Colon (tissue), 2 donors: ENCODE measurements around the gene FNBP1L.
"Not testable (repeated sequence)": the region's sequence is repeated elsewhere in the genome, so short reads cannot be mapped to it uniquely, and the experiment has no call there.

ENCODE experiments used
- FAIRE-seq: peaks from 2 replicates; lab custom pipeline; 2012; peaks lifted over from hg19 to GRCh38; lab: Jason Lieb, UNC
- donor health status: control.
- donor health status: control.

The FNBP1L gene

DNA sequence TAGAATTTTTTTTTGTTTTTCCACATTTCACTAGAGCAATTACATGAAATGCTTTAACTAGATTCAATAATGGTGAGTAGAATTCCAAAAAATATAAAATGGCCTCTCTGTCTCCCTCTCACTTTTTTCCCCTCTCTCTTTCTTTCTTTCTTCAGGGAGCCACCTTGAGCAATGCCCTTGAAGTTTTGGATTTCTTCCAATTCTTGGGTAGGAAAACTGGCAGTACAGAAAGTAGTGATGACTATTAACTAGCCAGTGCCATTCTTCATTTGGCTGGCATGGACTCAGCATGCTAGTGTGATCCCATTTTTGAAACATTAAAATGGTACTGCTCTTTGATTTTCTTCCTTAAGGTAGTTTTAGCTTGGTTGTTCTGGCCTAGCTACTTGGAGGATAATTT is 4.5 kb upstream of the FNBP1L start:
- FAIRE-seq, result no peak

DNA sequence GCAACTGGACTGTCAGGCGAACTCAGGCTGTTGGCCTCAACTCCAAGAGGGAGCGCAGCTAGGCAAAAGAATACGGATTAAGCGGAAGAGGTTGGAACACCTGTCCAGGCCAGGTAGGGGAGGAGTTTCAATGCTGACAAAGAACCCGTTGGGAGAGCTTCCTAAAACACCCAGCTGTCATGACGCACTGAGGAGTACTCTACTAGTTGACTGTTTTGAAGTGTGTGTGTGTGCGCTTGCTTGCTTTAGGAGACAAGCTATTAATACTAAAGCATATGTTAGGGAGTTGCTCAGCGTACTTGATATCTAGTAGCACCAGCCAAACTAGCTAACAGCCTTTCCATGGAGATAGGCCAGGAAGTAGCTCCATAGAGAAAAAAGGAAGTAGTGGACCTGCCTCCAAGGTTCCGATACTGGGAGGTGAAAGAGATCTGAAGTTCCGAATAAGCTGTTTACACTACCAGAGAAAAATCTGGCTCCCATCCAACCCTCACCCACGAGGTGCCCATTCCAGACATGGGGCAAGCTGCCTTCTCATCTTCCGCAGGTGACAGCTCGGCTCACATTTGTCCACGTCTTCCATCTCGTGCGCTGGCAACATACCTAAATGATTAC is 974 bp upstream of the FNBP1L start:
- no peak for FAIRE-seq

DNA sequence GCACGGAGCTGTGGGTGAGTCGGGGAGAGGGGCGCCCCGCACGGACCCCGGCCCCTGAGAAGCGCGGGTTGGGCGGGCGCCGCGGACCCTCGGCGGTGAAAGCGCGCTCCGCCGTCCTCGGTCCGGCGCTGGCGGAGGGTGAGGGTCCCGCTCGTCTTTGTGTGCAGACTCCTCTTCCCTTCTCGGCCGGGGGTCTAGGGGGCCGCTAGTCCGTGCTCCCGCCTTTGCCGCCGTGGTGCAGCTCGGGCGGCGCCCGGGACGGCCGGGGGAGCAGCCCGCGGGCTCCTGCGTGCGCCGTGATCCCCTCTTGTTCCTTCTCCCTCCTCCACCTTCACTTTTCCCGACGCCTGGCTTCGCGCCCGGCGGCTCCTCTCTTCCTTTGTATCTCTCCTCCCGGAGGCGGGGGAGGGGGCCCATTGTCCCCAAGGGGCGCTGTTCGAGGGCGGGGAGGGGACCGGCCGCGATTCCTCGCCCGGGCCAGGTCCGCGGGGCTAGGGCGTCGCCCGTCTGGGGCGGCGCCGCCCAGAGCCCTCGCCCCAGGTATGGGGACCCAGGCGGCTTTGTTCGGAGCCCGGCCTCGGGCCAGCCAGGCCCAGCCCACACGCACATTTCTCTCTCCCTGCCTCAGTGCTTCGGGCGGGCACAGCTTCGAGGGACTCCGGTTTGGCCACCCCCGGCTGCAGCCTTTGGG is 519 bp downstream of the FNBP1L start:
- FAIRE-seq, result no peak

DNA sequence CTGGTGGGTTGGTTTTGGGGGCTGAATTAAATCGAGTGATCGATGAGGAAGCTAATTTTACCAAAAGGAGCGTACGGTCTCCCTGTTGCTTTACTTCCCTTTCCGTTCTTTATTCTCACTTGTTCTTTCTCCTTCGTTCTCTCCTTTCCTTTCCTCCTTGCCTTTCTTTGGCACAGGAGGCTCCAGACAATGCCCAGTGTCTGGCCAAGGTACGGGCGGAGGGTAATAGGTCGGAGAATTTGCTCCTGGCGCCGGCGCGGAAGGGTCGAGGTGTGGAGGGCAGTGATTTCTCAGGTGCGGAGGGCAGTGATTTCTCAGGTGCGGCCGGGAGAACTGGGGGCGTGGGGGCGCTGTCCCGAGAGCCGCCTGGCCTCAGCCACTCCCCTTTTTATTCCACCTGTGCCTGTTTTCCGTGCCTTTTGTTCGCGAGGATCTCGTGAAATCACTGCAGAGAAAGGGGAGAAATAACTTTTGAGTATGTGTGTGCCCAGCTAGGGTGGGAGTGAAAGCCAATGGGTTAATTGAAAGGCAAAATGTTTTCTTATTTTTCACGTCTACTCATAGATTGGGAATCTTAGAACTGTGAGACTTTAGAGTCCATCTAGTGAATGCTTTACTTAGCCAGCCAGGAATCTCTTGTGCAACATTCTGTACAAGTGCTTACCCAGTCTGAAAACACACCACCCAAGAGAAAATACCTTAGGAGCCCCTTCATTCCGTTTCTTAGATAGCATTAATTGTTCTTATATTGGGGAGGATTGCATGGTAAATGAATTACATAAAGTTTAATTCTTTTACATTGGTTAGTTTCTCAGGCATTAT is 1.3 kb downstream of the FNBP1L start:
- no peak for FAIRE-seq

DNA sequence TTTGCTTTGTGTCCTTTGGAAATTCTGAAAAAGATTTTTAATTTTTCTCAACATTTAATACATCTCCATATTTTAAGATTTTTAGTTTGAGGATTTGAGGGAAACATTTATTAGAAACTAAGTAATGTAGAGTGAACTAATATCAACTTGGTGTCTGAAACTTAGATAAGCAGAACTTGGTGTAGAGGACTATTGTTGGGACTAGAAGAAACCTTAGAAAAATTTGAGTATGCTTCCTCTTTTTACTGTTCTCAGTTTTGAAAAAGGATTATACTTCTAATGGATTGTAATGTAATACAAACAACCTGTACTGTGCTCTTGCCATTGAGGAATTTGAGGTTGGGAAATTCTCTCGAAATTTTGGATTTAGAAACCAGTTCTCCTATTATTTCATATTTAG is 2.4 kb downstream of the FNBP1L start:
- no peak for FAIRE-seq

DNA sequence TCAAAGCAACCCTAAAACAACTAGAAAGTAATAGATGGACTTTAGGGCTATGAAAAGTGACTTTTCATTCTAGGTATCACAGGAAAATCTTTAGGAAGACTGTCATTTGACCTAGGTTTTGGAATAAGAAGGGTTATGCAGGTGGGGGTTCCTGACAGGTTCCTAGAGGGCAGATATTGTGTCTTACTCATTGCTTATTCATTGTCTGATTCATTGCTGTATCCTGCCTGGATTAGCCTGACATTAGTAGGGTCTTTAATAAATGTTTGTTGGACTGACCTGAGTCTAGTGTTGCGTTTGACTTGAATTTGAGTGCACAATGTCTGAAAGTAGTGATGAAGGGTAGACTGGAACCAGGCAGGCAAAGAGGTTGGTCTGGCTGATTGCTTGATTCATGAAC is 6.0 kb downstream of the FNBP1L start:
- no peak for FAIRE-seq

DNA sequence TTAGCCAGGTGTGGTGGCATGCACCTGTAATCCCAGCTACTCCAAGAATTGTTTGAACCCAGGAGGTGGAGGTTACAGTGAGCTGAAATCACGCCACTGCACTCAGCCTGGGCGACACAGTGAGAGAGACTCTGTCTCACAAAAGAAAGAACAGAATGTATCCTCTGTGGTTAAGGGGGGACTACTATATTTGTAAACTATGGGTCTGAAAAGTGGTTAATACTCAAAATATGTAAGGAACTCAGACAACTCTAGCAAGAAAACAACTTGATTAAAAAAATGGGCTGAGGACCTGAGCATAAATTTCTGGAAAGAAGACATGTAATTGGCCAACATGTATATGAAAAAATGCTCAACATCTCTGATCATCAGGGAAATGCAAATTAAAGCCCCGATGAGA is 11.2 kb downstream of the FNBP1L start:
- no peak for FAIRE-seq

DNA sequence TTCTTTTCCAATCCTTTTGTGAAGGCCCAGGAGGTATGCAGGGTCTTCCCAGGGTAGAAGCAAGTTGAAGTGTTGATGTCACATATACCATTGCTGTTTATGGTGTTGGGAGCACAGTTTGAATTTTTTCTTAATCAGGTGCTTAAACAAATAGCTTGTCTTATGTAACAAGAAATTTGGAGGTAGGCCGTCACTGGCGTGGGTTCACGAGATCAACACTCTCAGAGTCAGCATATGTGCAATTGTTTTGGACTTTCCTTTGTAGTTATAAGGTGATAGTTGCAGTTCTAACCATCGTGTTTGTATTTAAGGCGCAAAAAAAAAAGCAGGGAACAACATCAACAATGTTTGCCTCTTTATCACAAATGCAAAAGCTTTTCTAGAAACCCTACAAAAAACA is 13.3 kb downstream of the FNBP1L start:
- no peak for FAIRE-seq

DNA sequence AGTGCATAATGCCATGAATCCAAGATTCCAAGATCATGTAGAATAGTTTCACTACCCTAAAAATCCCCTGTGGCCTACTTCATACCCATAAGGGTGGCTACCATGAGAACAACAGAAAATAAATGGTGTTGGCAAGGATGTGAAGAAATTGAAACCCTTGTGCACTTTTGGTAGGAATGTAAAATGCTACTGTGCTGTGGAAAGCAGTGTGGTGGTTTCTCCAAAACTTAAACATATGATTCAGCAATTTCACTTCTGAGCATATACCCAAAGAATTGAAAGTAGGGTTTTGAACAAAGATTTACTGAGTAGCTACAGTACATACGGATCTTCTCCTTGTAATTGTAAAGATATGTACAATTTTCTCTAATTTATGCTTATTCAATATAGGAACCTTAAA is 16.0 kb downstream of the FNBP1L start:
- no peak for FAIRE-seq

DNA sequence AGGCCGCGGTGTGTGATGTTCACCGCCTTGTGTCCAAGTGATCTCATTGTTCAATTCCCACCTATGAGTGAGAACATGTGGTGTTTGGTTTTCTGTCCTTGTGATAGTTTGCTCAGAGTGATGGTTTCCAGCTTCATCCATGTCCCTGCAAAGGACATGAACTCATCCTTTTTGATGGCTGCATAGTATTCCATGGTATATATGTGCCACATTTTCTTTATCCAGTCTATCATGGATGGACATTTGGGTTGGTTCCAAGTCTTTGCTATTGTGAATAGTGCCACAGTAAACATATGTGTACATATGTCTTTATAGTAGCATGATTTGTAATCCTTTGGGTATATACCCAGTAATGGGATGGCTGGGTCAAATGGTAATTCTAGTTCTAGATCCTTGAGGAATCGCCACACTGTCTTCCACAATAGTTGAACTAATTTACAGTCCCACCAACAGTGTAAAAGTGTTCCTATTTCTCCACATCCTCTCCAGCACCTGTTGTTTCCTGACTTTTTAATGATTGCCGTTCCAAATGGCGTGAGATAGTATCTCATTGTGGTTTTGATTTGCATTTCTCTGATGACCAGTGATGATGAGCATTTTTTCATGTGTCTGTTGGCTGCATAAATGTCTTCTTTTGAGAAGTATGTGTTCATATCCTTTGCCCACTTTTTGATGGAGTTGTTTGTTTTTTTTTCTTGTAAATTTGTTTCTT is 17.6 kb downstream of the FNBP1L start:
- FAIRE-seq, result not testable (repeated sequence)

DNA sequence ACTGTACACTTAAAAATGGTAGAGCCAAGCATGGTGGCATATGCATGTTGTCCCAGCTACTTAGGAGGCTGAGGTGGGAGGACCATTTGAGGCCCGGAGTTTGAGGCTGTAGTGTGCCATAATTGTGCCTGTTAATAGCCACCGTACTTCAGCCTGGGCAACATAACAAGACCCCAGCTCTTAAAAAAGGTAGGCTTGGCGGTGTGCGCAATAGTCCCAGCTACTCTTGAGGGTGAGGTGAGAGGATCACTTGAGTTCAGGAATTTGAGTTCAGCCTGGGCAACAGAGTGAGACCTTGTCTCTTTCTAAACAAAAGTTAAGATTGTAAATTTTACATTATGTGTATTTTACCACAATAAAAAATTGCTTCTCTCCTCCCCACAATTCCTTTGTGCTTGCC is 19.7 kb downstream of the FNBP1L start:
- no peak for FAIRE-seq

DNA sequence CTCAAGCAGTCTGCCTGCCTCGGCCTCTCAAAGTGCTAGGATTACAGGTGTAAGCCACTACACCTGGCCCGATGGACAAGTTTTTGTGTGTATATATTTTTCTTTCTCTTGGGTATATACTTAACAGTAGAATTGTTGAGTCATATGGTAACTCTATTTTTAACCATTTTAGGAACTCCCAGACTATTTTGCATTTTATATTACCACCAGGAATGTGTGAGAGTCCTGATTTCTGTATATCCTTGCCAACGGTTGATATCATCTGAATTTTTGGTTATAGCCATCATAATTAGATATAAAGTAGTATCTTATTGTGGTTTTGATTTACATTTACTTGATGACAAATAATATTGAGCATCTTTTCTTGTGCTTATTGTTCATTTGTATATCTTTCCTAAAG is 20.7 kb downstream of the FNBP1L start:
- FAIRE-seq, result no peak

DNA sequence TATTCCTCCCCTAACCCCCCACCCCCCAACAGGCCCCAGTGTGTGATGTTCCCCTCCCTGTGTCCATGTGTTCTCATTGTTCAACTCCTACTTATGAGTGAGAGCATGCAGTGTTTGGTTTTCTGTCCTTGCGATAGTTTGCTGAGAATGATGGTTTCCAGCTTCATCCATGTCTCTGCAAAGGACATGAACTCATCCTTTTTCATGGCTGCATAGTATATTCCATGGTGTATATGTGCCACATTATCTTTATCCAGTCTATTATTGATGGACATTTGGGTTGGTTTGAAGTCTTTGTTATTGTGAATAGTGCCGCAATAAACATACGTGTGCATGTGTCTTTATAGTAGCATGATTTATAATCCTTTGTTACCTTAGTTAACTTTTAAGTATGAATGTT is 21.3 kb downstream of the FNBP1L start:
- FAIRE-seq, result not testable (repeated sequence)

DNA sequence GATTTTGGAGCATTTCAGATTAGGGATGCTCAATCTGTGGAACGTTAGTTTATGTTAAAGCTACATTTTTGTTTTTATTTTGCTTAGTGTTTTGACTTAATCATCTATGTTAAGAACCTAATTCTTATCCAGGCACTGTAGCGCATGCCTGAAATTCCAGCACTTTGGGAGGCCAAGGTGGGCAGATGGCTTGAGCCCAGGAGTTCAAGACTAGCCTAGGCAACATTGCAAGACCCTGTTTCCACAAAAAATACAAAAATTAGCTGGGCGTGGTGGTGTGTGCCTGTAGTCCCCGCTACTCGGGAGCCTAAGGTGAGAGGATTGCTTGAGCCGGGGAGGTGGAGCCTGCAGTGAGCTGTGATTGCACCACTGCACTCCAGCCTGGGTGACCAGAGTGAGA is 23.4 kb downstream of the FNBP1L start:
- FAIRE-seq, result no peak

DNA sequence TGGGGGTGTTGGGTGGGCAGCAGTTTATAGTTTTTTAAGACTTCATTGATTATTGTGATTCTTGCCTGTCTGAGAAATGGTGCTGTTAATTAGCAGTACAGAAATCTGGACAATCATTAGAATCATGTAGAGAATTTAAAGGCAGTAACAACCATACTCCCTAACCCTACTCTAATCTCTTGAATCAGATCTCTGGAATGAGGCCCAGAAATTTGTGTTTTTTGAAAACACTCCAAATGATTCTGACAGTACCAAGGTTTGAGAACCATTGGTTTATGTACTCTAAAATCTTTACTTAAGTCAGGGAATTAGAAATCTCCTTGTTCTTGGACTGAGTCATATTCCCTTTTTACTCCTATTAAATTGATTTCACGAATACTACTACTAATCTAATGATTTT is 24.0 kb downstream of the FNBP1L start:
- no peak for FAIRE-seq

DNA sequence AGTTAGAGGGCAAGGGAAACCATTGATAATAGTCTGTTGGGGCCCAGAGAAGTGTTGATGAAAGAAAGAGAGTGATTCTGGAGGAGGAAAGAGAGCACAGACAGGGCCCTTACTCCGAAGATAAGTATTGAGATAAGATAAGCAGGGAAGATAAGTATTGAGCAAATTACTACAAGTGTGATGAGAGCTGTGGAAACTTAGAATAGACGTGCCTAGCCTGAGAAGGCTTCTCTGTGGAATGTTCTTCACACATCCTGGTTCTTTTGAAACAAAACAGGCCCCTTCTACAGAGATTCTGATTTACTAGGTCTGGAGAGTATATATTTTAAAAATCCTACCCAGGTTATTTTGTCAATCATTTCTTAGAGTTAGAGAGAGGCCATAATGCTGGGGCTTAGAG is 26.4 kb downstream of the FNBP1L start:
- no peak for FAIRE-seq

DNA sequence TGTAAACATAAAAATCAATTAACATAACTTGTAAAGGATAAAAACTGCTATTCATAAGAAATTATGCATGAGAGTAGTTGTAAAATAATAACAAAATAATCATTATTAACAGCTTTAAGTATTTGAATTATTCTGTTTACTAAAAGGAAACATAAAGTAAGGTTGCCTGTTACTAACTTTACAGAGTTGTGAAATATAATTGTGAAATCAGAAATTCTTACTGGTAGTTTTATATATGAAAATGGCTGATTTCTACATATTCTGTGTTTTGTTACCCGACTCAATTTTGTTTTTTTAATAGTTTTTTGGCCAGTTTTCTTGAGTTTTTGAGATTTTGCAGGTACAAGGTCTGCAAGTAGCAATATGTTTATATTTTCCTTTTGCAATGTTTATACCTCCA is 27.8 kb downstream of the FNBP1L start:
- FAIRE-seq, result peak; percentile 5

DNA sequence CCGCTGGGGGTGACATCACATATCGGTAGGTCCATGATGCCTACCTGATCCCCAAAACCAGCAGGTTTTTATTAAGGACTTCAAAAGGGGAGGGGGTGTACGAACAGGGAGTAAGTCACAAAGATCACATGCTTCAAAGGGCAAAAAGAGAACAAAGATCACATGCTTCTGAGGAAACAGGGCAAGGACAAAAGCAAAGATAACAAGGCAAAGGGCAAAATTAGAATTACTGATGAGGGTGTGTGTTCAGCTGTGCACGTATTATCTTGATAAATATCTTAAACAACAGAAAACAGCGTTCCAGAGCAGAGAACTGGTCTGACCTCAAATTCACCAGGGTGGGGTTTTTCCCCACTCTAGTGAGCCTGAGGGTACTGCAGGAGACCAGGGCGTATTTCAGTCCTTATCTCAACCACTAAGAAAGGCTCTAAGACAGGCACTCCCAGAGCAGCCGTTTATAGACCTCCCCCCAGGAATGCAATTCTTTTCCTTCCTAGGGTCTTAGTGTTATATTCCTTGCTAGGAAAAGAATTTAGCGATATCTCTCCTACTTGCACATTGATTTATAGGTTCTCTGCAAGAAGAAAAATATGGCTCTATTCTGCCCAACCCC is 31.3 kb downstream of the FNBP1L start:
- FAIRE-seq, result not testable (repeated sequence)

DNA sequence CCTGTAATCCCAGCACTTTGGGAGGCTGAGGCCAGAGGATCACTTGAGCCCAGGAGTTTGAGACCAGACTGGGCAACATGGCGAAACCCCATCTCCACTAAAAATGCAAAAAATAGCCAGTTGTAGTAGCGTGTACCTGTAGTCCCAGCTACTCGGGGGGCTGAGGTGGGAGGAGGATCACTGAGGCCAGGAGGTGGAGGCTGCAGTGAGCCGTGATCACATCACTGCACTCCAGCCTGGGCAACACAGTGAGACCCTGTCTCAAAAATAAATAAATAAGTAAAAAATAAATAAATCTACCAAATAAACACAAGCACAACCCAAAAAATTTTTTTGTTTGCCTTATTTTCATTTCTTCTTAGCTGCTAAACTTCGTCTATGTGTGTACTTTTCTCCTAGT is 34.0 kb downstream of the FNBP1L start:
- not testable (repeated sequence) for FAIRE-seq

DNA sequence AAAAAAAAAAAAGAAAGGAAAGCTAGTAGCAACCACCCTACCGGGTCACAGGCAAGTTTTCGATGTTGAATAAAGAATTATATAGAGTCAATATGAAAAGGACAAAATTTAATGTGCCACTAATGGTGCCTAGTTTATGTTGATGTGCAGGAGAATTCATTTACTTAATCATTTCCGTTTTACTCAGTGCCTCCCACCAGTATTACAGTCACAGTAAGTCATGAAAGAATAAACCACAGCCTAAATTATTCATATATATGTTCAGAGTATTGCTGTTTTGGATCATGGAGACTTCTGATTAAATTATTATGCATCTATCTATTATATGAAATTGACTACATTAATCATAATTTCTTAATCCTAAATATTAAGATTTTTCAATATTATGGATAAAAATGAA is 35.3 kb downstream of the FNBP1L start:
- FAIRE-seq, result no peak

DNA sequence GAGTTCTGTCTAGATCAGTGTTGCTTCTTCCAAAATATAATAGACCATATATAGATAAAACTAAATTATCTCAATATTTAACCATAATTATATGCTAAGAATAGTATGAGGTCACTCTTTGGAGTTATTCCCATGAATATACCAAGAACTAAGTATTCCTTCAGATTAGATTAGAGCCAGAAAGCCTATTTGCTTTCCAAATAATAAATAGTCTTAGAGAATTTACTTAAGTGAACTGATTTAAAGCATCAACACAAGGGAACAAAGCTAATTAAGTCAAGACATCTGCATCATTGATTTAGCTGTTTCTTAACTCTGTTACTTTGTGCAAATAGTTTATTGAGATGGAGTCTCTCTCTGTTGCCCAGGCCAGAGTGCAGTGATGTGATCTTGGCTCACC is 35.7 kb downstream of the FNBP1L start:
- peak; percentile 28 for FAIRE-seq

DNA sequence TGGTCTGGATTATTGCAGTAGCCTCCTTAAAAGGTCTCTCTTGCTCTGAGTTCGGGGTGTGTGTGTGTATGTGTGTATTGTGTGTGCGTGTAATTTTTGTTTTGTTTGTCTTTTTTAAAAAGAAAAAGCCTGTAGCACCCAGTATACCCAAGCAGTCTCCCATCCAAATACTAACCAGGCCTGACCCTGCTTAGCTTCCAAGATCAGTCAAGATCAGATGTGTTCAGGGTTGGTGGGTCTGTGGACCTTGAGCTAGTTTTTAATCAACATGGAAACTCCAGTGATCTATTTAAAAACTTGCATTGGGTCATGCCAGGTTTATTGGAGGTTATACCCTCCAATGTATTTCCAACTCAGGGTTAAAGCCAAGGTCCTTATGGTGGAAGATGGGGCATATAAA is 40.3 kb downstream of the FNBP1L start:
- no peak for FAIRE-seq
